ENCODE measurements around the gene MRPS14. TPM values are rescaled to one million over a fixed set of nuclear protein-coding genes. Genes with fewer than 3 reads are reported as not detected.

MRPS14 gene
- total RNA-seq, 1 donor from 2014 or later, result 30.3 TPM

GRCh38 chr1:175000697-175001187 lies 22.5 kb downstream of the MRPS14 start:
- Histone ChIP-seq H3K4me3 (ENCODE audit: low read length in 3 of 3) (peak overlapping the region; percentile 85 to 94 (median 92)), H3K9ac (ENCODE audit: low read depth in 1 of 3, low read length in 3 of 3) (peak overlapping the region; percentile 87 to 100 (median 88)), H3K27ac (ENCODE audit: low read depth, low read length) (peak overlapping the region; percentile 99), H3K9me3 (ENCODE audit: control insufficient read depth in 3 of 3, low read length in 3 of 3) (no peaks in the 10 kb centered on the region), H3K36me3 (ENCODE audit: control insufficient read depth in 3 of 3, insufficient read depth in 3 of 3, low read length in 3 of 3) (peaks cover 0 to 9% (median 0%) of the 10 kb centered on the region in 3 donors), H3K27me3 (ENCODE audit: control insufficient read depth in 3 of 3, insufficient read depth in 3 of 3, low read length in 3 of 3) (no peaks in the 10 kb centered on the region), H3K4me1 (ENCODE audit: control insufficient read depth in 3 of 3, insufficient read depth in 3 of 3, low read length in 3 of 3) (peaks cover 8 to 23% (median 20%) of the 10 kb centered on the region in 3 donors)

DNA sequence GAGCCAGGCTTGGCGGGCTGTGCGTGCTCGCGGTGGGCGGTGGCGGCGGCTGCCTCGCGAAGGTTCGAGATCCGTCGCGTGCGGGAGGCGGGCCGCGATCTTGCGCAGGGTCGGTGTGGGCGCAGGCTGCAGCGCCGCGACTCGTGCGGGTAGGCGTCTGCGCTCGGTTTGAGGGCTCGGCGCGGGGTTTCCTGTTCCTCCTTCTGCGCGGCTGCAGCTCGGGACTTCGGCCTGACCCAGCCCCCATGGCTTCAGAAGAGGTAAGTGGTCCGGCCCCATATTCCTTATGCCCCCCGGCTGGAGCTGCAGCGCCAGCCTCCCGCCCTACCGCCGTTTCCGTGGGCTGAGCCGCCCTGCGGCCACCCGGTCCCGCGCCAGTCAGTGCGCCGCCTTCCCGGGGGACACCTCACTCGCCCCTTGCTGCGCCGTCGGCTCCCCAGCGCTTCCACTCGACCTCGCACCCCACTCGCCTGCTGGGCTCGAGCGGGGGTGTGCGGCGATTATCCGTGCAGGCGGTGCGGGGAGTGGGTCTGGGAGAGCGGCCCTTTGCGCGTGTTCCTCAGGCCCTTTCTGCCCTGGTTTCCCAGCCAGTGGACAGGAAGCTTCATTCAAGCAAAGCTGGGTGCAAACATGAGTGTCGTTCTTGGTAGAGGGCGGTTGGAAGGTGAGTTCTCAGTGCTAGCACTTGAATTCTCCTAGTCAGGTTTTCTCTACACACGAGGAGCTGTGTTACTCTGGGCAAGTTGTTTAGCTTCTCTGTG lies 23.1 kb downstream of the MRPS14 start, which contains the start of gene CACYBP:
Gene CACYBP (plus strand): TSS at position 12 of the 761 bp plus-strand sequence. CDS start 234 bp downstream, at position 246.
- no peaks in the 10 kb centered on the region for H3K9me3 ChIP-seq (ENCODE audit: control insufficient read depth in 3 of 3, low read length in 3 of 3)
- H3K27ac ChIP-seq (ENCODE audit: low read depth, low read length), result peak within 1 kb of the TSS; percentile 99
- H3K36me3 ChIP-seq (ENCODE audit: control insufficient read depth in 3 of 3, insufficient read depth in 3 of 3, low read length in 3 of 3), result peaks cover 0 to 3% (median 0%) of the 10 kb centered on the region in 3 donors
- no peaks in the 10 kb centered on the region for H3K27me3 ChIP-seq (ENCODE audit: control insufficient read depth in 3 of 3, insufficient read depth in 3 of 3, low read length in 3 of 3)
- peak within 1 kb of the TSS; percentile 89 to 97 (median 92) for H3K4me3 ChIP-seq (ENCODE audit: low read length in 3 of 3)
- H3K4me1 ChIP-seq (ENCODE audit: control insufficient read depth in 3 of 3, insufficient read depth in 3 of 3, low read length in 3 of 3), result peaks cover 8 to 23% (median 20%) of the 10 kb centered on the region in 3 donors
- H3K9ac ChIP-seq (ENCODE audit: low read depth in 1 of 3, low read length in 3 of 3), result peak within 1 kb of the TSS; percentile 92 to 100 (median 95)

DNA sequence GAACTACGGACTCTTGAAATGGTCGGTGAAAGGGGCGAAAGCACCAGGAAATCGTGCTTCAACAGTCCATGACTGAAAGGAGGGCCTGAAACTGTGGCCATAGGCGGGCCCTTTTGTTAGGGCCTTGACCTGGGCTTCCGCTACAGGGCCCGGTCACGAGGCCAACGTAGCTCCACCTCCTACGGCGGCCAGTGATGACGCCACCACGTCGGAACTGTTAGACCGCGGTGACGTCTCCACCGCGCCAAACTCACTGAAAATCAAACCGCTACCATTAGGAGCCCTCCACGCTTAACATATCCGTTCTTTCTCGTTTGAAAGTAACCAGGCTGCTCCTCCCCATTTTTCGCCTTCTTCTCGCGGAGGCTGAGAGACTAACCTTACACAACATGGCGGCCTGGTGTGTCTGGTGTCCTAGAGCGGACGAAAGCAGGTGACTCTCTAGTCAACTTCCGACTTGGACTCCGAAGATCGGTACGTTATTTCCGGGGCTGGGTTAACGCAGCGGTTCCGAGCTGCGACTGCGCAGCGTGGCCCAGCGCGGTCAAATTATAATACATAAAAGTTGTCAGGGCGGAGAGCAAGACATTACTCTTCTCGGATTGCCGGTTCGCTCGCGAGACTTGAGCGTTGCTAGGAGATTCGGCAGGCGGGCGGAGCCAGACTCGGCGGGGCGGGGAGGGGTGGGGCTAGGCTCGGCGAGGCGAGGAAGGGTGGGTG lies 23.8 kb downstream of the MRPS14 start:
- peaks cover 8 to 23% (median 20%) of the 10 kb centered on the region in 3 donors for H3K4me1 ChIP-seq (ENCODE audit: control insufficient read depth in 3 of 3, insufficient read depth in 3 of 3, low read length in 3 of 3)
- no peaks in the 10 kb centered on the region for H3K27me3 ChIP-seq (ENCODE audit: control insufficient read depth in 3 of 3, insufficient read depth in 3 of 3, low read length in 3 of 3)
- H3K4me3 ChIP-seq (ENCODE audit: low read length in 3 of 3), result peak overlapping the region; percentile 89 to 97 (median 92)
- no peaks in the 10 kb centered on the region for H3K9me3 ChIP-seq (ENCODE audit: control insufficient read depth in 3 of 3, low read length in 3 of 3)
- peak overlapping the region; percentile 92 to 100 (median 95) for H3K9ac ChIP-seq (ENCODE audit: low read depth in 1 of 3, low read length in 3 of 3)
- peak overlapping the region; percentile 99 for H3K27ac ChIP-seq (ENCODE audit: low read depth, low read length)
- no peaks in the 10 kb centered on the region for H3K36me3 ChIP-seq (ENCODE audit: control insufficient read depth in 3 of 3, insufficient read depth in 3 of 3, low read length in 3 of 3)

DNA sequence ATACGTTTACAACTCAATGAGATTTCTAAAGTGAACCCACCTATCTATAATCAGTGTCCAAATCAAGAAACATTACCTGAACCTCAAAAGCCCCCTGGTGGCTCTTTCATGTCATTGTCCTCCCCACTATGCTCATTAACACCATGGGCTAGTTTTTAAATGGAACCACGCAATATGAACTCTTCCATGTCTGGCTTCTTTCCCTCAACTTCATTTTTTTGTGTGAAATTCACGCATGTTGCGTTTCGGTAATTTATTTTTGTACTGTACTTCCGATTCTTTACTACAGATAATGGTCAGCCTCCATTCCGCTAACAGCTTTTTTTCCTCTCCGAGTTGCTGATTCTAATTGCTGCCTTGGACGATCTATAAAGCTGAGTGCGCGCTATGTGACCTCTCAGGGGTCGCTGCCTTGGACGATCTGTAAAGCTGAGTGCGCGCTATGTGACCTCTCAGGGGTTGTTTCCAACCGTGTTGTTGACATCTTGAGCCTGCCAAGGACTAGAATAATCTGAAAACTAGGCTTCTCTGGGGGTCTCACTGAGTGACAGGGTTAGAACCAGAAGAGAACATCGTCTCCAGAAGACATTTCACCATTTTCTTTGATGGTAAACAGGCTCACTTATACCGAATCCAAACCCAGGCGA lies 24.5 kb downstream of the MRPS14 start:
- Histone ChIP-seq H3K9me3 (ENCODE audit: control insufficient read depth in 3 of 3, low read length in 3 of 3) (no peaks in the 10 kb centered on the region), H3K4me3 (ENCODE audit: low read length in 3 of 3) (peak overlapping the region; percentile 89 to 97 (median 92)), H3K27ac (ENCODE audit: low read depth, low read length) (peak overlapping the region; percentile 99), H3K27me3 (ENCODE audit: control insufficient read depth in 3 of 3, insufficient read depth in 3 of 3, low read length in 3 of 3) (no peaks in the 10 kb centered on the region), H3K4me1 (ENCODE audit: control insufficient read depth in 3 of 3, insufficient read depth in 3 of 3, low read length in 3 of 3) (peaks cover 8 to 23% (median 20%) of the 10 kb centered on the region in 3 donors), H3K36me3 (ENCODE audit: control insufficient read depth in 3 of 3, insufficient read depth in 3 of 3, low read length in 3 of 3) (no peaks in the 10 kb centered on the region), H3K9ac (ENCODE audit: low read depth in 1 of 3, low read length in 3 of 3) (peak overlapping the region; percentile 92 to 100 (median 95))

- Histone ChIP-seq H3K27me3 (ENCODE audit: control insufficient read depth in 3 of 3, insufficient read depth in 3 of 3, low read length in 3 of 3) (no peaks in the 10 kb centered on the region), H3K4me1 (ENCODE audit: control insufficient read depth in 3 of 3, insufficient read depth in 3 of 3, low read length in 3 of 3) (peaks cover 8 to 18% (median 14%) of the 10 kb centered on the region in 3 donors), H3K27ac (ENCODE audit: low read depth, low read length) (no peak overlapping the region), H3K9me3 (ENCODE audit: control insufficient read depth in 3 of 3, low read length in 3 of 3) (no peaks in the 10 kb centered on the region), H3K9ac (ENCODE audit: low read depth in 1 of 3, low read length in 3 of 3) (no peak overlapping the region), H3K36me3 (ENCODE audit: control insufficient read depth in 3 of 3, insufficient read depth in 3 of 3, low read length in 3 of 3) (no peaks in the 10 kb centered on the region), H3K4me3 (ENCODE audit: low read length in 3 of 3) (no peak overlapping the region)
Measured at GRCh38 chr1:174997041-174997440, 26.2 kb downstream of the MRPS14 start.

GRCh38 chr1:174996476-174996875 lies 26.7 kb downstream of the MRPS14 start:
- Histone ChIP-seq H3K4me3 (ENCODE audit: low read length in 3 of 3) (no peak overlapping the region), H3K9me3 (ENCODE audit: control insufficient read depth in 3 of 3, low read length in 3 of 3) (no peaks in the 10 kb centered on the region), H3K36me3 (ENCODE audit: control insufficient read depth in 3 of 3, insufficient read depth in 3 of 3, low read length in 3 of 3) (no peaks in the 10 kb centered on the region), H3K27ac (ENCODE audit: low read depth, low read length) (no peak overlapping the region), H3K4me1 (ENCODE audit: control insufficient read depth in 3 of 3, insufficient read depth in 3 of 3, low read length in 3 of 3) (peaks cover 8 to 17% (median 14%) of the 10 kb centered on the region in 3 donors), H3K9ac (ENCODE audit: low read depth in 1 of 3, low read length in 3 of 3) (no peak overlapping the region), H3K27me3 (ENCODE audit: control insufficient read depth in 3 of 3, insufficient read depth in 3 of 3, low read length in 3 of 3) (no peaks in the 10 kb centered on the region)

DNA sequence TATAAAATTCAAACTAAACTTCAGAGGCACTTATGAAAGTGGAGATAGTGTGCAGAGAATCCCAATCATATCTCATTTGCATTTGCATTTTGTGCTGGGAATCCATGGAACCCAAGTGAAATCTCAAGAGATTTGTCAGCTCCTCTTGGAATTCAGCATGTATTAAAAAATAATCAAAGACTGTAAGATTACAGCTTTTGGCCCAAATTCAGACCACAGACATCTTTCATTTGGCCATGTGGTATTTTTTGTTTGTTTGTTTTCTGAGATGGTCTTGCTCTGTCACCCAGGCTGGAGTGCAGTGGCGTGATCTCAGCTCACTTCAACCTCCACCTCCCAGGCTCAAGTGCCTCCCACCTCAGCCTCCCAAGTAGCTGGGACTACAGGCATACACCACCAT lies 27.3 kb downstream of the MRPS14 start:
- H3K9ac ChIP-seq (ENCODE audit: low read depth in 1 of 3, low read length in 3 of 3), result no peak overlapping the region
- peaks cover 8 to 14% (median 12%) of the 10 kb centered on the region in 3 donors for H3K4me1 ChIP-seq (ENCODE audit: control insufficient read depth in 3 of 3, insufficient read depth in 3 of 3, low read length in 3 of 3)
- no peak overlapping the region for H3K27ac ChIP-seq (ENCODE audit: low read depth, low read length)
- H3K36me3 ChIP-seq (ENCODE audit: control insufficient read depth in 3 of 3, insufficient read depth in 3 of 3, low read length in 3 of 3), result no peaks in the 10 kb centered on the region
- H3K4me3 ChIP-seq (ENCODE audit: low read length in 3 of 3), result no peak overlapping the region
- H3K27me3 ChIP-seq (ENCODE audit: control insufficient read depth in 3 of 3, insufficient read depth in 3 of 3, low read length in 3 of 3), result no peaks in the 10 kb centered on the region
- no peaks in the 10 kb centered on the region for H3K9me3 ChIP-seq (ENCODE audit: control insufficient read depth in 3 of 3, low read length in 3 of 3)

- no peak overlapping the region for H3K4me3 ChIP-seq (ENCODE audit: low read length in 3 of 3)
- H3K27ac ChIP-seq (ENCODE audit: low read depth, low read length), result no peak overlapping the region
- H3K36me3 ChIP-seq (ENCODE audit: control insufficient read depth in 3 of 3, insufficient read depth in 3 of 3, low read length in 3 of 3), result no peaks in the 10 kb centered on the region
- no peaks in the 10 kb centered on the region for H3K9me3 ChIP-seq (ENCODE audit: control insufficient read depth in 3 of 3, low read length in 3 of 3)
- peaks cover 4 to 6% (median 5%) of the 10 kb centered on the region in 3 donors for H3K4me1 ChIP-seq (ENCODE audit: control insufficient read depth in 3 of 3, insufficient read depth in 3 of 3, low read length in 3 of 3)
- H3K27me3 ChIP-seq (ENCODE audit: control insufficient read depth in 3 of 3, insufficient read depth in 3 of 3, low read length in 3 of 3), result no peaks in the 10 kb centered on the region
- no peak overlapping the region for H3K9ac ChIP-seq (ENCODE audit: low read depth in 1 of 3, low read length in 3 of 3)
Measured at GRCh38 chr1:174995121-174995520, 28.1 kb downstream of the MRPS14 start.

DNA sequence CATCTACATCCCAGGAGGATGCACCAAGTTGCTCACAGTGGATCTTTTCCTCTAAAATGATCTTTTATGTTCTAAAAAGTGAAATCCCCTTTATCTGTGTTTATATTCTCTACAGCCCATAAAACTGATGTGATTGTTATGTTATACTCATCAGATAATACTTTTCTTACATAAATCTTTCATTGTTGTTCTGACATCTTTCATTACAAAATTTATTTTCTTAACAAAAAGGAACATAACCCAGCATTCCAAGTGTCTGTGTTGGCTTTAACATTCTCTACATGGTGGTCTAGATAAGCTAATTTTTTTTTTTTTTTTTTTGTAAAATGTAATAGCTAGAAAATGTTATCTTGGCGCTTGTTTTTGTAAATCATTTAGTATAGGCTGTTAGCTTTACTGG lies 31.8 kb downstream of the MRPS14 start:
- Histone ChIP-seq H3K9me3 (ENCODE audit: control insufficient read depth in 3 of 3, low read length in 3 of 3) (no peaks in the 10 kb centered on the region), H3K27ac (ENCODE audit: low read depth, low read length) (no peak overlapping the region), H3K4me3 (ENCODE audit: low read length in 3 of 3) (no peak overlapping the region), H3K36me3 (ENCODE audit: control insufficient read depth in 3 of 3, insufficient read depth in 3 of 3, low read length in 3 of 3) (no peaks in the 10 kb centered on the region), H3K27me3 (ENCODE audit: control insufficient read depth in 3 of 3, insufficient read depth in 3 of 3, low read length in 3 of 3) (no peaks in the 10 kb centered on the region), H3K4me1 (ENCODE audit: control insufficient read depth in 3 of 3, insufficient read depth in 3 of 3, low read length in 3 of 3) (peaks cover 0 to 4% (median 2%) of the 10 kb centered on the region in 3 donors), H3K9ac (ENCODE audit: low read depth in 1 of 3, low read length in 3 of 3) (no peak overlapping the region)
